HG03135 (cell line): Measurements from ENCODE around the gene NECTIN1.

Source experiments
- ATAC-seq: cut with Tn5 transposase; IDR thresholded peaks from one replicate; pipeline ENCODE4 v1.9.1; 2021; ENCODE audit warnings: mild to moderate bottlenecking, moderate library complexity; ENCODE audit not compliant: unreplicated experiment

NECTIN1 gene

DNA sequence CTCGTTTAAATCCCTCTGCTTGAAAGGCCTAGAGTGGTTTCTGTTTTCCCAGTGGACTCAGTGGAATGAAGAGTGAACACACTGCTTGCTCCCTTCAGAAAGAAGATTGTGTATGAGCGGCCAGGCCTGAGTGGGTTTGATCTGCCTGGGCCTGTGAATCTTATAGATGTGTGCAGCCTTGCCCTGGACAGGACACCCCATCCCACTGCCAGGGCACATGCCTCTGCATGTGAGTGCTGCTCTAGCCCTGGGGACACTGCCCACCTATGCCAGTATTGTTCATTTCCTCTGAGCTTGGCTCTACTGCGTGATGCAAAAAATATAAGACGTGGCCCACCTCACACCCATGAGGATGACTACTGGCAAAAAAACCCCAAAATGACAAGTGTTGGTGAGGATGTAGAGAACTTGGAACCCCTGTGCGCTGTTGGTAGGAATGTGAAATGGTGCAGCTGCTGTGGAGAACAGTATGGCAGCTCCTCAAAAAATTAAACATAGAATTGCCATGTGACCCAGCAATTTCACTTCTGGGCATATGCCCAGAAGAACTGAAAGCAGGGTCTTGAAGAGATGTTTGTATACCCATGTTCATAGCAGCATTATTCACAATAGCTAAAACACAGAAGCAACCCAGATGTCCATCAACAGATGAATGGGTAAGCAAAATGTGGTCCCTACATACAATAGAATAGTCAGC lies 27.3 kb upstream of the NECTIN1 start:
- no peak for ATAC-seq

DNA sequence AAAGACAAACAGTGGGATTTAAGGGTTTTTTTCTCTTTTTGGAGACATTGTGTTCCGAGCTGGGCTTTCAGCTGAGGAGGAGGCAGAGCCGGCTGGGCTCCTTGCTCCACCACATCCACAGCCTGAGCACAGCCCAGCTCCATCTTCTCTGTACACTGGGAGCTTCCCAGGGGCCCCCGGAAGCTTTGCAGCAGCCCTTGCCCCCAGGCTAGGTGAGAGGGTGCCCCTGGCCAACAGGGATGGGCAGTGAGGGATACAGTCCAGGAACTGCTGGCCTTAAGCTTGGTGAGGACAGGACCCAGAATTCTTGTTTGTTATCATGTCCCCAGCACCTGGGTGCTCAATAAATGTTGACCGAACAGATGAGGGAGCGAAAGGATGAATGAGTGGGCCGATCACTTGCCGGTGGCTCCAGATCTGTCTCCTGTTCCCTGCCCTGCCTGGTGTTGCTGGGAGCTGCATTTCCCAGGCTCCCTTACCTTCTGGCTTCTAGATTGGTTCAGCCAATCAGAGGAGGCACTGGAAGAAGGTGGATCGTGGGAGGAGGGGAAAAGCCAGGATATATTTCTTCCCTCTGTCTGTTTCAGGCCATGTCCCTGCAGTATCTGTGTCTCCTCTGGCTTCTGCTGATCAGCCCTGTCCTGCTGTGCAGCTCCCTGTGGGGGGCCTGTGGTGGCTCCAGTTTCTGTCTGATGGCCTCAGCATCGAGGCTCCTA lies 26.5 kb upstream of the NECTIN1 start:
- ATAC-seq, result no peak

DNA sequence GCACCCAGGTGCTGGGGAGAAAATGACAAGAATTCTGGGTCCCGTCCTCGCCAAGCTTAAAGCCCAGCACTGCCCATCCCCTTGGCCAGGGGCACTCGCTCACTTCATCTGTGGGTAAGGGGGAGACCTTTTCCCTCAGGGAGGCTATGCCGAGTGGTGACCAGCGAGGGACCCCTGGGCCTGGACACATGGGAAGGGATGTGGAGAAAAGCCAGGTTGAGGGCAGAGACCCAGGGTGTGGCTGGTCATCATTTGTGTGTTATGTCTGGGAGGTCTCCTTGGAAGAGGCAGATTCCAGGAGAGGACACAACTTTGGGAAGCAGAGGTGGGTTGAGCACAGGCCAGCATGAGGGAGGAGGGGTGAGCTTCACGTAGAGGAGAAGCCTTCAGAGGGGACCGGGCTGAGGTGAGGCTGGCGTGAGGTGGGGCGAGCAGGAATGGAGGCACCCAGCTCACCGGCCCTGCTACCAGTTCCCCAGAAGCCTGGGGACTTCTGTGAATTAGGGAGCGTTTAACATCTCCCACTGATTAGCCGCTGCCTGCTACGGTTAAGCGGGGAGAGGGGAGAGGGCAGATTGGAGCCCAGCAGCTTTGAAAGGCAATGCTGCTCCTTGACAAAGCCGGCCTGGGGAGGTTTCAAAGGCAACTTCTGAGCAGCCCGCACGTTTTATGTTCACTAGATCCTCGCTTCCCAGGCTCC lies 25.8 kb upstream of the NECTIN1 start:
- ATAC-seq, result no peak

DNA sequence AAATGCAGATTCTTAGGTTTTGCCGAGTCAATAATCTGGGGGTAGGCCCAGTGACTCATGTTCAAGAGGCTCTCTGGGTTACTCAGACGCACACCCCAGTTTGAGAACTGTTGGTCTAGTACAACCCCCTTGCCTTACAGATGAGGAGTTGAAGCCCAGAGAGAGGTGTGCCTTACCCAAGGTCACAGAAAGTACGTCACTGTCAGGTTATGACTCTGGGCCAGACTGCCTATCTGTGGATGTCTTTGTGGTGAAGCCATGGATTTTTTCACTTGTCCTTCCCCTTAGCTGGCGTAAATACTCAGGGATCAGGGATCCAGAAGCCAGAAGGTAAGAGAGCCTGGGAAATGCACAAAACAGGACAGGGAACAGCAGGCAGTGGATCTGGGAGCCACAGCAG lies 25.2 kb upstream of the NECTIN1 start:
- ATAC-seq, result no peak

DNA sequence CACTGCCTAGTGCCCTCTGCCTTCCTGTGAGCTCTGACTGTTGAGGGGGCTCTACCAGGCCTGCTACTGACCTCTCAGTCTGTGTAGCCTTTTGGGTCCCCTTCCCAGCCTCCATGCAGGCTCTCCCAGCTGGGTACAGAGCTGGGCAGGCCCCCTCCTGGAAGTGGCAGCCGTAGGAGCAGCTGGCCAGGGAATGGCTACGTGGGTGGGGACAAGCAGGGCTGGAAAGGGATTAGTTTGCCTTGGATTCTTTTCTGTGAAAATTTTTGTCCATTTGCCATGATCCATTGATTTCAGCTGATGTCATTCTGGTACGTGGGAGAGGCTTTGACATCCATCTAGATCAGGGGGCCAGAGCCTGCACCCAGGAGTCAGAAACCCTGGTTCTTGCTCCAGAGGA lies 23.9 kb upstream of the NECTIN1 start:
- ATAC-seq, result no peak

DNA sequence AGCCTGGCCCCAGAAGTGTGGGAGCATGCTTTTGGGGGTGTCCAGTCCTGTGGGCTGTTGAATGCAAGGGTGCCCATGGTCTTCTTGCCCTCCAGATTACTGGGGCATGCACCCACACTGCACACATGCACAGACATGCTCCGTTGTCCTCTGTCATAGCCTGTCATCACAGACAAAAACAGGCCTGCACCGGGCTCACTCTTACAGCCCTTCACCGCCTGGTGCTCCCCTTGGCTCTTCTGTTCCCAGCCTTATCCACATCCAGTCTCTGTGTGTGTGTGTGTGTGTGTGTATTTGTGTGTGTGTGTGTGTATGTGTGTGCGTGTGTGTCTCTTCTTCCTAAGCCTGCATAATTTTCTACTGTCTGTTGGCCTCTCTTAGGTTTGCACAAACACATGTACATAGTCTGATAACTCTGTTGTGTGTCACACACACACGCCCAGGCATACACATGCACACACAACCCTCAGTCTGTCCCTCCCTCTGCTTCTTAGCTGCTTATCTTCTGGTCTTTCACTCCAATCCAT lies 23.4 kb upstream of the NECTIN1 start:
- no peak for ATAC-seq

DNA sequence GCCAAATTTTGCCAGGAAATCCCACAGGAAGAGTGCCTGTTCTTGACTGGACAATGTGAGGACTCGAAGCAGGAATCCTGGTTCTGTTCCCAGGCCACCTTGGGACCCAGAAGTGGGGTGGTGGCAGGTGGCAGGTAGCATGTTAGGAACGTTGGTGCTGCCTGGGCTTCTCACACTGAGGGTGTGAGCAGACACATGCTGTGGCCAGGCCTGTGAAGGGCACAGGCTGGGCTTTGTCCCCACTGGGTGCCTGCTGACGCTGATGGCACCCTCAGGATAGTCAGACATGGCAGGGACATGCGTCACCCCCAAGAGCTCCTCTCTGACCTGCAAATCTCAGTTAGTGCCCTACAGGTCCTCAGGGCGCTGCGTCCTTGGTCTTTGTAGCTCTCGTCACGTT lies 21.1 kb upstream of the NECTIN1 start:
- no peak for ATAC-seq

DNA sequence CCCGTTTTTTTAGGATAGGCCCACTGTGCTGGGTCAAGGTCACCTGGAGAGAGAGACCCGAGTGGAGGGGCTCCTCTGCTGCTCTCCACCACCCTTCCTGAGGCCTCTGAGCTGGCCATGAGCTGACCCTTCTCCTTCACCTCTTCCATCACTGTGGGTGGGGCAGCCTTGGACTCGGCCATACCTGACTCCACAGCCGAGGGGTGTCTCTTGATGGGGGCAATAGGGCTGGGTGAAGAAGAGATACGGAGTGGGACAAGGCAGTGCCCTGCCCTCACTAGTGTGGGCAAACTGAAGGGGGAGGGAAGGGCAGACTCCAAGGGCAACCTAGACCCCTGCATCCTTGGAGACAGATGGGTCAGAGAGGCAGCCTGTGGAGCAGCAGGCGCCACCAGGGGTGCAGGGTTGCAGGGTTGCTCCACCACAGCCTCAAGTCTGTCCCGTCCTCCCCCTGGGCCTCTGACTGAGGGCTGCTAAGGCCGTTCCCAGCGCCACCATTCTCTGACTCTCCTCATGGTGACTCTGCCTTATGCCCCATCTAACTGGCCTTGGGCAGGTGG lies 20.1 kb upstream of the NECTIN1 start:
- ATAC-seq, result no peak

DNA sequence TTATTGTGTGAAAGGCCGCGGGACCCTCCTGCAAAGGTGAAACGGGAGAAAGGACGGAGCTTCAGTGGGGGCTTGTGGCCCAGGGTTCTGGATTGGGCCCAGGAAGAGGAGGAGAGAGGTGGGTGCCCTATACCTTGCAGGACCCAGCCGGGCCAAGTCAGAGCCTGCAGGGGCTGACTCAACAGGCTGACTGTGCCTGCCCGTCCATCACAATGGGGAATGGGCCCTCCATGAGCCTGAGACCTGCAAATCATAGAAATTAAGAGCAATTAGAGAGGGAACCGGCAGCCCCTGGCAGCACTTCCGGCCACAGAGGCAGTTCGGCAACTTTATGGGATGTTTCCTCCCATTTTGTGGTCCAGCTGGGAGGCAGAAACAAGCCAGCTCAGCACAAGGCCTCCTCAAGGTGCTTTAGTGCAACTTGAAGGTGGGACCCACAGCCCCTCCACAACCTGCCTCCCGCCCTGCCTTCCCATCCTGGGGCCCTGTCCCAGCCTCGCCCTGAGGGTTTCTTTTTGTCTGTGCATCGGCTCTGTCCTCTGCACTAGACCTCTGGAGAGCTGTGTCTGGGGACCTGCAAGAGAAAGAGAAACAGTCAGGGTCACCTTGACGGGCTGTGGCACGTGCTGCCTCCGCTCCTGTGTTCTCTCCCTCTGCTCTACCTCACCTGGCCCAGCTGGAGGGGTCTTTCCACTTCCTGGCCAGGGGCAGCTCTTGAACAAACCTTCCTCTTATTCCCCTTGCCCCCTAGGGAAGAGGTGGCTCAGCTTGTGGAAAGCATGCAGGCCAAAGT lies 19.1 kb upstream of the NECTIN1 start:
- no peak for ATAC-seq

DNA sequence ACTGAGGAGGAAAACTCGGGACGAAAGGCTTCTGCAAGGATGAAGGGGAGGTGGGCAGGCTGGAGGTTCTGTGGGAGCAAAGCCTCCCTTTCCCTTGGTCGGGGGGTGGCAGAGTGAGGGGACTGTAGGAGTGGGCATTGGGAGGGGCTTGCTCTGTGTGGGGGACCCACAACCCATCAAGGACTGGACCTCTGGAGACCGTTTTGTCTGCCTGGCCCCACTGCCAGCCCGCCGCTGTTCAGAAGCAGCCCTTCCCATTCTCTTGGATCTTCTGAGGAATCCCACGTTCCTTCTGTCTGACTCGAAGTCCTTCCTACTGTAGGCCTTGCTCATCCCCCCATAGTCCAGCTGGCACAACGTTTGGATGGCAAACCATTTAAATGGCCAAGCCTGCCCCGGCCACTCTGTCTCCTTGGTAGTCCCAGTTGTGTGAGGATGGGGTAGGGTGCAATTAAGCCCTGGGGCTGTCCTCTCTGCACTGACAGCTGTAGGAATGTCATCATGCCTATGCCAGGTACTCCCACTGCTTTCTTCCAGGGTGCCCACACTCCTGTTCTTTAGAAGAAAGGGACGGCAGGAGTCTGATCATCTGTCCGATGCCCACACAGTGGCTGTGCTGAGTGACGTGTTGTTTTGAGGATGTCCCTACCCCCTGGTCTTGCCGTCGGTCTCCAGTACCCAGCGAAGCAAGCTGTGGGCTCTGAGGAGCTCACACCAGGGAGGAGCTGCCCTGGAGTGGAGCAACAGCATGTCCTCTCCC lies 17.0 kb upstream of the NECTIN1 start:
- ATAC-seq, result no peak

DNA sequence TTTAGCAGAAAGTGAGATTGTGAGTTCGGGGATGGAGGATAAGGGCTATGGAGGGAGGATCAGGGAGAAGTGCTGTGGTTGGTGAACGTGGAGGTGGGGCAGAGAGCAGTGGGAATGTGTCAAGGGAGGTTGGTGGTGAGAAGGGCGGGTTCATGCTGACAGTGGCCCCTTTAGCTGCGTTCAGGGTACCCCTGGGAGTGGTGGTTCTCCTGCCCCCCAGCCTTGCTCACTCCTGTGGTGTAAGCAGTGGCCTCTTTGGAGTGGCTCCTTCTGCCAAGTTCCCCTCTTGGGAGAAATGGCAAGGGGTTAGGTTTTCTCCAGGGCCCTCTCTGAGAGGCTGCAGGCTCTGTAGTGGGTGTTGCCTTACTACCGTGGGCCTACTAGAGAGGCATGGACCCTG lies 16.1 kb upstream of the NECTIN1 start:
- no peak for ATAC-seq

DNA sequence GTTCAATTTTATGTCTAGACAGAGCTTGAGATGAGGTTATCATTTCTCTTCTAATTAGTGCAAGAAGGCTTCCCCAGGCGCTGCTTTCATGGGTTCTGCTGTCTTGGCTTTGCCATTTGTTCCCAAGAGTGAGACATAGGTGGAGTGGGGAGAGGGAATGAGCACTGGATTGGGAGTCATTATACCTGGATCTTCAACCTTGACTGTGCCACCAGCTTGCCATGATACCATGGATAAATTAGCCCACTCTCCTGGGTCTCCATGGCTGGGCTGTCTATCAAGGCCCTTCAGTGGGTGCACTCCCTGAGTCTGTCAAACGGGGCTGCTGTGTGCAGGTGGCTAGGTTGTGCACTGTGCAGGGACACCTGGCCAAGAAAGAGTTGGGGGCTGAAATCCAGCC lies 15.6 kb upstream of the NECTIN1 start:
- ATAC-seq, result no peak

DNA sequence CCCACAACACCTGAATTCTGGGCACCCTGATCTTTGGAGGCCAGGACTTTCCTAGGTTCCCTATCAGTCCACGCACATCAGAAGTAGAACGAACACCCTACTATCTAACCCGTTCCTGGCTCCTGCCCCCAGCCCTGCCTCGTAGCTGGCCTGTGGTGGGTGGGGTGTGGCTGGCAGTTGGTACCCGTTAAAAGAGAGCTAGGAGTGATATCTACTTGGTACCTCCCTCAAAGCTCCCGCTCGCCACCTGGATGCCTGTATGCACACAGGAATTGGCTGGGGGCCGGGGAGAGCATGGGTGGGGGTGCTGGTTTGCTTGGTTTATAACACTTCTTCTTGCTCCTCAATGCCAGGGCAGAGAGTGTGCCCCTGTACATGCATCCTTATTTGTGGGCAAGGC lies 14.0 kb upstream of the NECTIN1 start:
- ATAC-seq, result no peak

DNA sequence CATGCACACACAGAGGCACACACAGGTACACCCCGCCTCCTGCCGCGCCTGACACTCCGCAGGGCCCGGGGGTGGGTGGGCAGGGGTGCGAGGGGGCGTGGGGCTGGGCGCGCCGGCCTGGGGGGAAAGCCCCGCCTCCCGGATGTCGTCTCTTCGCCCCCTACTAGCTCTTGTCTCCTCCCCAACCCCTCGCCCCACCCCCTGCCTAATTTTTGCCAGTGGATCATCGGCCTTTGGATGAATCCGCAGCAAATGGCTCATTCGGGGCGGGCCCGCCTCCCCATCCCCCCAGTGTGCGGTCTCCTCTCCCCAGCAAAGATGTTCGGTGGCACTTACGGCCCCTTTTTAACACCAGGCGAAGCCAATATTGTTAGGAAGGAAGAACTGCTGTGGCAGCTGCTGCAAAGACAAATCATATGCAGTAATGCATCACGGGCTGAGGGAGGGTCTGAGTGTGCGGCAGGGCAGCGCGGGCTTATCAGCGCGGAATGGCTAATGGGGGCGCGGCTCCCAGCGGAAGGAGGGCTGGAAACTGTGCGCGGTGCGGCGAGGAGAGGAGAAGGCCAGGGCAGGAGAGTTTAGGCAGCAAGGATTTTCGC lies 13.4 kb upstream of the NECTIN1 start:
- ATAC-seq, result no peak

DNA sequence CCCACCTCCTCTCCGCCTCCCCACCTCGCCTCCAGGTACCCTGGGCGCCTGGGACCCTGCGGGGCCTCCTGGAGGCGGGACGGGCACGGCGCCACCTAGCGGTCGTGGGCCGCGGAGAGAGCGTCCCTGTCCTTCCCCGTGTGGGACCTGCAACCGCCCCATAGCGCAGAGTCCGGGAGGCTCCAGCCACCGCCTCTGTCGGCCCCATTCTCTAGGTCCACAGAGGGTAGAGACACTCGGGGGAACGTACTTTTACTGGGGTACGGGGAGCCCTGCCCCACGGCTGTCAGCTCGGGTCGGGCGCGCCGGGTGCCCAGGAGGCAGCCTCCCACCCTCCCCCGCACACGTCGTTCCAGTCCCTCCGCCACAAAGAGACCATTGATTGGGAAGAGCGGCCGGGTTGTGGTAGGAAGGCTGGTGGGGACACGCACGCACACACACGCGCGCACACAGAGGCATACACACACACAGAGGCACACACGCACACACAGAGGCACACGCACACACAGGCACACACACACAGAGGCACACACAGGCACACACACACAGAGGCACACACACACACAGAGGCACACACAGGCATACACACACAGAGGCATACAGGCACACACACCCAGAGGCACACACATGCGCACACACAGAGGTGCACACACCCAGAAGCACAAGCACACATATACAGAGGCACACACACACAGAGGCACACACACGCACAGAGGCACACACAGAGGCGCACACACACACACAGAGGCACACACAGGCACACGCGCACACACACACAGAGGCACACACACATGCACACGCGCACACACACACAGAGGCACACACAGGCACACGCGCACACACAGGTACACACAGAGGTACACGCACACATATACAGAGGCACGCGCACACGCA lies 12.6 kb upstream of the NECTIN1 start:
- ATAC-seq, result no peak

DNA sequence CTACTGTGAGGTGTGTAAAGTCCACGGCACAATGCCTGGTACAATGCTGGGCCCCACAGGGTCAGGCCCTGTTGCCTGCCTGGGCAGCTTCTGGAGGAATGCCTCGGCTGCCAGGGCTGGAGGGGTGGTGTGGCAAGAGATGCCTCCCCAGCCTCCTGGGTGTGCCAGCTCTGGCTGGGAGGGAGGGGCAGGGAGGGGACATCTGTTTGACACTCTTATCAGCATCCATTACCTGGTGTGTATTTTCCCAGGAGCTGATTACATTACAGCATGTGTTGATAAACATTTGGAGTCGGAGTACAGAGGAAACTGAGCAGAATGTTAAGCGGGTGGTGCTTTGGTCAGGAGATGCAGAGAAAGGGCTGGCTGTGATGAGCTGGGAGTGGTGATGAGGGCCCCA lies 11.0 kb upstream of the NECTIN1 start:
- ATAC-seq, result no peak

DNA sequence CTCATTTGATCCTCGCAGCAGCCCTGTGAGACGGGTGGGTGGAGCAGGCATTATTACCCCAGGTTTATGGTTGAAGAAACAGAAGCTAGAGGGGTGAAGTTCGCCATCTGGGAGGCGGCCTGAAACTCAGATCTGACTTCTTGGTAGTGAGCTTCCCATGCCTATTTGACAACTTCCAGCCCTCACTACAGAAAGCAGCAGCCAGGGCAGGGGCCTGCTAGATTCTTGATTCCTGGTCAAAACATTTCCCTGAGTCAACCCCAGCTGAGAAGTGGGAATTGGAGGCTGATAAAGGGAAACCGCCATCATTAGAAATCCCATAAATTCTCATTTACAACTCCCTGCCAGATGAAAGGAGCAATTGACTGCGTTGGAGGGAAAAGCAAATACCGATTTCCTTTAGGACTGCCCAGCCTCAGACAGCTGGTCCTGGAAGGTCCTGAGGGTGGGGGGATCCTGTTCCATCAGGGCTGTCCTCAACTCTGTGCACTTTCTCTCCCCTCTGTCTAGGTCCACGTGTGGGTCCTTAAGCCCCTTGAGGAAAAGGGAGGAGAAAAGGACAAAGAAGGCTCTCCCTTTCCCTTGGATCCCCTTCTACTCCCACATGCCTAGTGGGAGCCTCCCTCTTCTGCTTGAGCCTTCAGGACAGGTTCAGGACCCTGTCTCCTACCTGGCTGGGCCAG lies 10.2 kb upstream of the NECTIN1 start:
- ATAC-seq, result no peak

DNA sequence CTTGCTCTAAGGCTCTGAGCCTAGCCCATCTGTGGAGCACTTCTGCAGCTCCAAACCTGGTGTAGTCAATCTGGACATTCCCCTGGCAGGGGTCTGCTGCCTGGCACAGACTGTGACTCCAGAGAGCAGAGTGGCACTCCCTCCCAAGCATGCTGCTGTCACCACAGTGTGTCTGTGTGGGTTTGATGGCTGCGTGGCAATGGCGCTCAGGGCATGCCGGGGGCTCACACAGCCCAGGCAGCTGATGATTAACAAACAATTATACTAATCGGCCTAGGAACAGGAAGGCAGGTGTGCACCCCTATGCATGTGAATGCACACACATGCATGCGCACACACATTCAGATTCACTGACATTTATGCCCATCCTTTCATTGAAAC lies 9.0 kb upstream of the NECTIN1 start:
- ATAC-seq, result no peak
